GM12878 (cell line): ENCODE measurements around the gene SCYL1. TPM values are rescaled to one million over a fixed set of nuclear protein-coding genes. Genes with fewer than 3 reads are reported as not detected.
A peak's percentile ranks its signal among the peaks of the same experiment; 100 is the strongest.

ENCODE experiments used
- ASH2L ChIP-seq: fragments of 300-600, 200-600 bp; sonication (generic); IDR thresholded peaks from 2 replicates; pipeline ENCODE4 v1.6.1; 2017; ENCODE audit warnings: low read depth, mild to moderate bottlenecking, borderline replicate concordance
- BHLHE40 ChIP-seq, 2 experiments: fragments of 450-650 bp in 1 of 2; IDR thresholded peaks; 2 replicates each; pipeline ENCODE4 v1.6.1; 2011 to 2017; ENCODE audit warnings: low read depth in 2 of 2, borderline replicate concordance in 1 of 2, improper control_type of control experiment in 1 of 2, low read length in 1 of 2, mild to moderate bottlenecking in 1 of 2
- CBX3 ChIP-seq: fragments of 200-600 bp; sonication (generic); IDR thresholded peaks from 2 replicates; pipeline ENCODE4 v1.6.1; 2016; ENCODE audit warnings: low read depth, borderline replicate concordance
- EGR1 ChIP-seq, 2 experiments: IDR thresholded peaks; 1 replicate in 1 of 2; 2 replicates in 1 of 2; pipeline ENCODE4 v1.6.1; 2011 to 2012; ENCODE audit warnings: low read depth in 2 of 2, low read length in 2 of 2, borderline replicate concordance in 1 of 2, mild to moderate bottlenecking in 1 of 2, moderate library complexity in 1 of 2
- MTA3 ChIP-seq: IDR thresholded peaks from 2 replicates; pipeline ENCODE4 v1.6.1; 2012; ENCODE audit warnings: low read length, inconsistent platforms, borderline replicate concordance
- NKRF ChIP-seq: fragments of 450-650 bp; conservative IDR thresholded peaks from 2 replicates; pipeline ENCODE4 v1.6.1; 2017; ENCODE audit warnings: mild to moderate bottlenecking, moderate library complexity
- SIN3A ChIP-seq: IDR thresholded peaks from 2 replicates; pipeline ENCODE4 v1.6.1; 2012; ENCODE audit warnings: low read depth, low read length, improper control_type of control experiment
- SMAD5 ChIP-seq: IDR thresholded peaks from 2 replicates; pipeline ENCODE4 v1.6.1; 2016; ENCODE audit warnings: antibody characterized with exemption, low read depth
- SPI1 ChIP-seq: IDR thresholded peaks from 2 replicates; pipeline ENCODE4 v1.6.1; 2011; ENCODE audit warnings: low read depth, mild to moderate bottlenecking, low read length, moderate library complexity, borderline replicate concordance; ENCODE audit not compliant: insufficient read depth
- SREBF2 ChIP-seq: IDR thresholded peaks from 2 replicates; pipeline ENCODE4 v1.6.1; 2012; ENCODE audit warnings: mild to moderate bottlenecking, low read length
- polyA plus RNA-seq, 11 experiments: library from polyadenylated mRNA; depleted of rRNA in 4 of 11; unstranded in 6 of 11; stranded (reverse) in 5 of 11; fragments of >200 nt; fragmentation: Nextera tagmentation in 4 of 11; fragmentation: Illumina TruSeq in 1 of 11; extraction: Ambion mirVana in 4 of 11; extraction: Trizol in 1 of 11; gene quantifications; 1 replicate in 1 of 11; 2 replicates in 10 of 11; pipeline versions ENCODE4 v1.2.1 to v1.2.3, GENCODE V29; 2011 to 2016; ENCODE audit warnings: inconsistent platforms in 2 of 11, missing spikeins in 2 of 11, low read depth in 1 of 11
- total RNA-seq, 4 experiments: library from RNA; depleted of rRNA in 3 of 4; stranded (reverse); fragments of >200 nt in 3 of 4; fragmentation: Illumina TruSeq in 1 of 4; extraction: Trizol in 1 of 4; gene quantifications; 2 replicates each; pipeline versions ENCODE4 v1.2.1 to v1.2.3, GENCODE V29; 2013 to 2021
- TF ChIP-seq, protein P1 (sequence below): IDR thresholded peaks from 2 replicates; pipeline ENCODE4 v1.6.1; 2011; ENCODE audit warnings: borderline replicate concordance, low read depth, mild to moderate bottlenecking, moderate library complexity, low read length; ENCODE audit not compliant: insufficient read depth, poor library complexity, severe bottlenecking
- TF ChIP-seq, protein P2 (sequence below): fragments of 450-650 bp; IDR thresholded peaks from 2 replicates; pipeline ENCODE4 v1.6.1; 2016; ENCODE audit warnings: mild to moderate bottlenecking, moderate library complexity, borderline replicate concordance
- TF ChIP-seq, protein P3 (sequence below): IDR thresholded peaks from 2 replicates; pipeline ENCODE4 v1.6.1; 2012; ENCODE audit warnings: low read depth, low read length, improper control_type of control experiment
- TF ChIP-seq, protein P4 (sequence below): IDR thresholded peaks from 2 replicates; pipeline ENCODE4 v1.6.1; 2011; ENCODE audit warnings: low read depth, low read length, improper control_type of control experiment, borderline replicate concordance

Gene SCYL1
- total and polyA plus RNA-seq, 10 of the 15 experiments (the other 5 are each of a cell fraction or from before 2014, with no cell fraction given) = 0.80 to 82.7 (median 51.2) TPM

GRCh38 chr11:65477149-65477965 lies 47.5 kb upstream of the SCYL1 start (continued):
- TF ChIP-seq, protein P1, sequence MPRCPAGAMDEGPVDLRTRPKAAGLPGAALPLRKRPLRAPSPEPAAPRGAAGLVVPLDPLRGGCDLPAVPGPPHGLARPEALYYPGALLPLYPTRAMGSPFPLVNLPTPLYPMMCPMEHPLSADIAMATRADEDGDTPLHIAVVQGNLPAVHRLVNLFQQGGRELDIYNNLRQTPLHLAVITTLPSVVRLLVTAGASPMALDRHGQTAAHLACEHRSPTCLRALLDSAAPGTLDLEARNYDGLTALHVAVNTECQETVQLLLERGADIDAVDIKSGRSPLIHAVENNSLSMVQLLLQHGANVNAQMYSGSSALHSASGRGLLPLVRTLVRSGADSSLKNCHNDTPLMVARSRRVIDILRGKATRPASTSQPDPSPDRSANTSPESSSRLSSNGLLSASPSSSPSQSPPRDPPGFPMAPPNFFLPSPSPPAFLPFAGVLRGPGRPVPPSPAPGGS = no peak
- TF ChIP-seq, protein P2, sequence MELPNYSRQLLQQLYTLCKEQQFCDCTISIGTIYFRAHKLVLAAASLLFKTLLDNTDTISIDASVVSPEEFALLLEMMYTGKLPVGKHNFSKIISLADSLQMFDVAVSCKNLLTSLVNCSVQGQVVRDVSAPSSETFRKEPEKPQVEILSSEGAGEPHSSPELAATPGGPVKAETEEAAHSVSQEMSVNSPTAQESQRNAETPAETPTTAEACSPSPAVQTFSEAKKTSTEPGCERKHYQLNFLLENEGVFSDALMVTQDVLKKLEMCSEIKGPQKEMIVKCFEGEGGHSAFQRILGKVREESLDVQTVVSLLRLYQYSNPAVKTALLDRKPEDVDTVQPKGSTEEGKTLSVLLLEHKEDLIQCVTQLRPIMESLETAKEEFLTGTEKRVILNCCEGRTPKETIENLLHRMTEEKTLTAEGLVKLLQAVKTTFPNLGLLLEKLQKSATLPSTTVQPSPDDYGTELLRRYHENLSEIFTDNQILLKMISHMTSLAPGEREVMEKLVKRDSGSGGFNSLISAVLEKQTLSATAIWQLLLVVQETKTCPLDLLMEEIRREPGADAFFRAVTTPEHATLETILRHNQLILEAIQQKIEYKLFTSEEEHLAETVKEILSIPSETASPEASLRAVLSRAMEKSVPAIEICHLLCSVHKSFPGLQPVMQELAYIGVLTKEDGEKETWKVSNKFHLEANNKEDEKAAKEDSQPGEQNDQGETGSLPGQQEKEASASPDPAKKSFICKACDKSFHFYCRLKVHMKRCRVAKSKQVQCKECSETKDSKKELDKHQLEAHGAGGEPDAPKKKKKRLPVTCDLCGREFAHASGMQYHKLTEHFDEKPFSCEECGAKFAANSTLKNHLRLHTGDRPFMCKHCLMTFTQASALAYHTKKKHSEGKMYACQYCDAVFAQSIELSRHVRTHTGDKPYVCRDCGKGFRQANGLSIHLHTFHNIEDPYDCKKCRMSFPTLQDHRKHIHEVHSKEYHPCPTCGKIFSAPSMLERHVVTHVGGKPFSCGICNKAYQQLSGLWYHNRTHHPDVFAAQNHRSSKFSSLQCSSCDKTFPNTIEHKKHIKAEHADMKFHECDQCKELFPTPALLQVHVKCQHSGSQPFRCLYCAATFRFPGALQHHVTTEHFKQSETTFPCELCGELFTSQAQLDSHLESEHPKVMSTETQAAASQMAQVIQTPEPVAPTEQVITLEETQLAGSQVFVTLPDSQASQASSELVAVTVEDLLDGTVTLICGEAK = peak; percentile 74; the same call in 1 of the 2 replicates
- TF ChIP-seq CBX3 (no peak), MTA3 (0 out of 2 replicates have a peak, but pooled peaks have one; percentile 59), SREBF2 (no peak), BHLHE40 (IDR thresholded peaks at IDR 0.05; ENCODE audit: borderline replicate concordance in 1 of 2, low read depth in 2 of 2, low read length in 1 of 2) (peak; percentile 82 to 98), NKRF (0 out of 2 replicates have a peak, but pooled peaks have one; percentile 31), SPI1 (no peak), ASH2L (no peak), SIN3A (0 out of 2 replicates have a peak, but pooled peaks have one; percentile 4), SMAD5 (peak; percentile 78), EGR1 (IDR thresholded peaks at IDR 0.05; ENCODE audit: borderline replicate concordance in 1 of 2, low read depth in 2 of 2, low read length in 2 of 2) (peak in 1 of 2 experiments; percentile 82; a peak in 1 of 3 replicates)
- TF ChIP-seq, protein P3, sequence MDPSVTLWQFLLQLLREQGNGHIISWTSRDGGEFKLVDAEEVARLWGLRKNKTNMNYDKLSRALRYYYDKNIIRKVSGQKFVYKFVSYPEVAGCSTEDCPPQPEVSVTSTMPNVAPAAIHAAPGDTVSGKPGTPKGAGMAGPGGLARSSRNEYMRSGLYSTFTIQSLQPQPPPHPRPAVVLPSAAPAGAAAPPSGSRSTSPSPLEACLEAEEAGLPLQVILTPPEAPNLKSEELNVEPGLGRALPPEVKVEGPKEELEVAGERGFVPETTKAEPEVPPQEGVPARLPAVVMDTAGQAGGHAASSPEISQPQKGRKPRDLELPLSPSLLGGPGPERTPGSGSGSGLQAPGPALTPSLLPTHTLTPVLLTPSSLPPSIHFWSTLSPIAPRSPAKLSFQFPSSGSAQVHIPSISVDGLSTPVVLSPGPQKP = no peak
- TF ChIP-seq, protein P4, sequence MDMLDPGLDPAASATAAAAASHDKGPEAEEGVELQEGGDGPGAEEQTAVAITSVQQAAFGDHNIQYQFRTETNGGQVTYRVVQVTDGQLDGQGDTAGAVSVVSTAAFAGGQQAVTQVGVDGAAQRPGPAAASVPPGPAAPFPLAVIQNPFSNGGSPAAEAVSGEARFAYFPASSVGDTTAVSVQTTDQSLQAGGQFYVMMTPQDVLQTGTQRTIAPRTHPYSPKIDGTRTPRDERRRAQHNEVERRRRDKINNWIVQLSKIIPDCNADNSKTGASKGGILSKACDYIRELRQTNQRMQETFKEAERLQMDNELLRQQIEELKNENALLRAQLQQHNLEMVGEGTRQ = peak; percentile 89
